ENCODE data around the gene CMC2.

DNA sequence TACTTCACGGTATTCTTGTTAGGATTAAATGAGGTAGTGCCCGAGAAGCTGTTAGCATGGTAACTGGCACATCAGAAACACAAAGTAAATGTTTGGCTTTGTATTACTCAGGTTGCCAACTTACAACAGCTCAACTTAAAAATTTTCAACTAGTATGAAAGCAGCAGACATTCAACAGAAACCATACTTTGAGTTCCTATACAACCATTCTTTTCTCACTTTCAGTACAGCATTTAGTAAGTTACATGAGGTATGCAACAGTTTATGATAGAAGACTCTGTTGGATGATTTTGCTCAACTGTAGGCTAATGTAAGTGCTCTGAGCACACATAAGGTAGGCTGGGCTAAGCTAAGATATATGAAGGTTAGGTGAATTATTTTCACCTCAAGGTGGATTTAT lies 8.0 kb upstream of the CMC2 start:
- TF ChIP-seq, protein P1, sequence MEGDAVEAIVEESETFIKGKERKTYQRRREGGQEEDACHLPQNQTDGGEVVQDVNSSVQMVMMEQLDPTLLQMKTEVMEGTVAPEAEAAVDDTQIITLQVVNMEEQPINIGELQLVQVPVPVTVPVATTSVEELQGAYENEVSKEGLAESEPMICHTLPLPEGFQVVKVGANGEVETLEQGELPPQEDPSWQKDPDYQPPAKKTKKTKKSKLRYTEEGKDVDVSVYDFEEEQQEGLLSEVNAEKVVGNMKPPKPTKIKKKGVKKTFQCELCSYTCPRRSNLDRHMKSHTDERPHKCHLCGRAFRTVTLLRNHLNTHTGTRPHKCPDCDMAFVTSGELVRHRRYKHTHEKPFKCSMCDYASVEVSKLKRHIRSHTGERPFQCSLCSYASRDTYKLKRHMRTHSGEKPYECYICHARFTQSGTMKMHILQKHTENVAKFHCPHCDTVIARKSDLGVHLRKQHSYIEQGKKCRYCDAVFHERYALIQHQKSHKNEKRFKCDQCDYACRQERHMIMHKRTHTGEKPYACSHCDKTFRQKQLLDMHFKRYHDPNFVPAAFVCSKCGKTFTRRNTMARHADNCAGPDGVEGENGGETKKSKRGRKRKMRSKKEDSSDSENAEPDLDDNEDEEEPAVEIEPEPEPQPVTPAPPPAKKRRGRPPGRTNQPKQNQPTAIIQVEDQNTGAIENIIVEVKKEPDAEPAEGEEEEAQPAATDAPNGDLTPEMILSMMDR (IDR thresholded peaks at IDR 0.05): no peak
- no peak for TF ChIP-seq POLR2A (IDR thresholded peaks at IDR 0.05)

Measured in sigmoid colon (tissue), 3 donors.